NCI-H1092 treated with DMSO at 0.1 percent for 48 hours (cell line): ENCODE measurements around the gene MMP24.
"Not testable (repeated sequence)": the region's sequence is repeated elsewhere in the genome, so short reads cannot be mapped to it uniquely, and the experiment has no call there.

Experiments used
- DNase-seq: peaks from one replicate; lab custom pipeline; 2025; lab: John Stamatoyannopoulos, UW

Gene MMP24

DNA sequence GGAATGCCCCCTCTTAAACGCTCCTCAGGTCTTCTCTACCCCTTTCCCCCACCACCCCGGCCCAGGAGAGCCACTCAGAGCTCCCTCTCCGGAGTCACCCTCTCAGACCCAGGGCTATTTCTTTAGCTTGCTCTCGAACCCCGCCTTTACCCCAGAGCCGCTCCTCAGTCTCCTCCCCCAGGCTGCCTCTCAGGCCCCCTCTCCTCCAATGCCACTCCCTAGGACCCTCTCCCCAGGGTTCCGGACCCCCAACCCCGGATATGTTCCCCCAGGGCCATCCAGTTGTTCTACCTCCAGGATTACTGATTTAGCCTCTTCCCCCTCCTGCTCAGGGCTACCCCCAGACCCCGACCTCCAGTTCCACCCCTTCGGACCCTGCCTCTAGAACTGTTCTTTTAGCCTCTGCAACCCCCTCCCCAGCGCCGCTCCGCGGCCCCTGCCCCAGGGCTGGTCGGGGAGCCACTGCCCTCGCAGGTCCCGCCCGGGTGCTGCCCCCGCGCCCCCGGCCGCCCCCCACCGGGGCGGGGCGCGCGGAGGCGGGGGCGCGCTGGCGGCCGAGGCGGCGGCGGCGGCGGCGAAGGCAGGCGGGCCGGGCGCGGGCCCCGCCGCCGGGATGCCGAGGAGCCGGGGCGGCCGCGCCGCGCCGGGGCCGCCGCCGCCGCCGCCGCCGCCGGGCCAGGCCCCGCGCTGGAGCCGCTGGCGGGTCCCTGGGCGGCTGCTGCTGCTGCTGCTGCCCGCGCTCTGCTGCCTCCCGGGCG, at the start of gene MMP24:
TSS of gene MMP24 (plus strand) at position 565 of the 758 bp plus-strand sequence. CDS start at position 614, 49 bp downstream.
- DNase-seq: peak; percentile 24

DNA sequence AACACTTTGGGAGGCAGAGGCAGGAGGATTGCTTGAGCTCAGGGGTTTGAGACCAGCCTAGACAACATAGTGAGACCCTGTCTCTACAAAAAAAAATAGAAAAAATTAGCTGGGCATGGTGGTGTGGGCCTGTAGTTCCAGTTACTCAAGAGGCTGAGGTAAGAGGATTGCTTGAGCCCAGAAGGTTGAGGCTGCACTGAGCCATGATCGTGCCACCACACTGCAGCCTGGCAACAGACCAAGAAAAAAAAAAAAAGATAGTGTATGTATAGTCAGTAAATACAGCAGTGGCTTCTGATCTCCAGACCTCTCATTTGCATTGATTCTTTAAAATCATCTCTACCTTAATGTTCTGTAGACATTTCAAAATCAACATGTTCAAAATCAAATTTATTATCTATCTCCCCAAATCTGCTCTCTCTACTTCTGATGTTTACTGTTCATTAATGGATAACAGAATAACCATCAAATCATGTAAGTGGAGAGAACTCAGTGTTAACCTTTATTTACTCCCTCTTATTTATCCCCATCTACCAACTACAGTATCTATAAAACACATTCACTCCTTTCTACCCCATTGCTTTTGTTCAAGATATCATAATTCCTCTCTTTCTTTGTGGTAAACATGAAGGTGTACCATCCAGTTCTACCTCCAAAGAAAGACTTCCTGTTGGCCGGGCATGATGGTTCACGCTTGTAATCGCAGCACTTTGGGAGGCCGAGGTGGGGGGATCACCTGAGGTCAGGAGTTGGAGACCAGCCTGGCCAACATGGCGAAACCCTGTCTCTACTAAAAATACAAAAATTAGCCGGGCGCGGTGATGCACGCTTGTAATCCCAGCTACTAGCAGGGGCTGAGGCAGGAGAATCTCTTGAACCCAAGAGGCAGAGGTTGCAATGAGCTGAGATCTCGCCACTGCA, 46.9 kb upstream of the MMP24 start:
- no peak for DNase-seq

DNA sequence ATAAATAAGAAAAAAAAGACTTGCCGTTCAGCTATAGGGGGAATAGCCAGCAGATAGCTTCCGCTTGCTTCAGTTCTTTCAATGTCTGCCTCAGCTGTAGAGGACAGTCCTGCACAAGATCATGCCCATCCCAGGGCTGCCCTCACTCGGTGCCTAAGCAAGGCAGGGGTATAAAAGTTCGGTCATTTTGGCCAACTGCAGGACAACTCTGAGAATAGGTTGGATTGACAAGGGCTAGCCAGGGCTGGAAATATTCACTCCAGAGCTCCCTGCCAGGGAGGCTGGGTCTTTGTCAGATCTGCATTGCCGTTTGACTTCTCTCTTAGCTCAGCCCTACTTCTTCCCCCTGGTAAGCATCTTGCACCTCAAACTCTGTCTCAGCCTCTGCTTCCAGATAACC, 46.2 kb upstream of the MMP24 start:
- no peak for DNase-seq

DNA sequence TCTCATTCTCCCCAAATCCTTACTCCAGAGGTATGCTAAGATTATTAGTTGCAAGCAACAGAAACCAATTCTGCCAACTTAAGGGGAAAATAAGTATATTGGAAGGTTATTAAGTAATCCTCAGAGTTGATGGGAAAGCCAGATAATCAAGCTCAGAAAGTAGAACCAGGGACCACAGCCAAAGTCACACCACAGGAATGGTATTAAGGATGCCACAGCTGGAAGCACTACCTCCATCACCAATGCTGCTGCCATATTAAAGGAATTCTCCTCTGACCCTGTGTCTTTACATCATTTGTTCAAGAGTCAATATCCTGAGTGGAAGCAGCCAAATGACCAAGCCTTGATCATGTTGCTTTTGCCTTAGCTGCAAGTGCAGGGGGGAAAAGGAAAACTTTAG, 44.8 kb upstream of the MMP24 start:
- DNase-seq: no peak

DNA sequence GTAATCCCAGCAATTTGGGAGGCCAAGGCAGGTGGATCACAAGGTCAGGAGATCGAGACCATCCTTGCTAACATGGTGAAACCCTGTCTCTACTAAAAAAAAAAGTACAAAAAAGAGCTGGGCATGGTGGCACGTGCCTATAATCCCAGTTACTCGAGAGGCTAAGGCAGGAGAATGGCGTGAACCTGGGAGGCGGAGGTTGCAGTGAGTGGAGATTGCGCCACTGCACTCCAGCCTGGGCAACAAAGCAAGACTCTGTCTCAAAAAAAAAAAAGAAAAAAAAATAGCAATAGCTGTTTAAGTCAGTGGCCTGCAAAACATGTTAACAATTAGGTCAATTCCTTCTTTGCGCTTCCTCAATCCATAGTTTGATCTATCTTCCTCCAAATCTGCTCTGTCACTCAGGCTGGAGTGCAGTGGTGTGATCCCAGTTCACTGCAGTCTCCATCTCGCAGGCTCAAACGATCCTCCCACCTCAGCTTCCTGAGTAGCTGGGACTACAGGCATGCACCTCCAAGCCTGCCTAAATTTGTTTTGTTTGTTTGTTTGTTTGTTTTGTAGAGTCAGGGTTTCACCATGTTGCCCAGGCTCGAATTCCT, 39.7 kb upstream of the MMP24 start:
- not testable (repeated sequence) for DNase-seq

DNA sequence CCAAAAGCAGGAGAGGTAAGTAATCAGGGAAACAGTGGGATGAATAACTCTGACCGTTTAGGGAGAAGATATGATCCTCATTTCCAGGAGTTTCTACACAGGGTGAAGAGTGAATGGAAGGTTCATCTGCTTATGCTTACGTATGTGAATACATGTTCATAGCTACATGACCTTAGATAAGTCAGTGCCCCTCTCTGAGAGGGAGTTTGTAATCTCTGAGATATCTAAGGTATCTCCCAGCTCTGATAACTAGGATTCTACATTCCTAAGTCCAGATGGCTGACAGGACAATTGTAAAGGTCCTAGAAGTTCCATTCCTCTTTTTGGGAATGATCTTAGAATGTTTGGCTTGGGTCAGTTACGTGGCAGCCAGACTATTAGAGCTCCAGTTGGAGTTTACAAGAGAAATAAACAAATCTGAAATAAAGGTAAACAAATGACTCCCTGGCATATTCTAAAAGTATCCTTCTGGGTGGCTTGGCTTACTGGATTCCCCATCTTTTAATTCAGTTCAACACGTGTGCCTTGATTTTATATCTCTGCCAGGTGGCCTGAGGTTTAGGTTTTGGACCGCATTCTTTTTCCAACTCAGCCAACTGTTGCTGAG, 38.8 kb upstream of the MMP24 start:
- no peak for DNase-seq

DNA sequence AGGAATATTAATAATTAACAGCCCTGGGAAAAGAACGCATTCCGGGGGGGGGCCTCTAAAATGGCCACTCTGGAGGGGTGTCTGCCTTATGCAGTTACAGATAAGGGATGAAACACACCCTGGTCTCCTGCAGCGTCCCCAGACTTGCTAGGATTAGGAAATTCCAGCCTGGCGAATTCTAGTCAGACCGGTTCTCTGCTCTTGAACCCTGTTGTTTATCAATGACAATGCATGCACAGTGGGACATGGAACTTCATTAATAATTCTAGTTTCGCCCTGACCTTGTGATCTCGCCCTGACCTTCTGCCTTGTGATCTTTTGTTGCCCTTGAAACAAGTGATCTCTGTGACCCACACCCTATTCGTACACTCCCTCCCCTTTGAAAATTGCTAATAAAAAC, 37.3 kb upstream of the MMP24 start:
- not testable (repeated sequence) for DNase-seq

DNA sequence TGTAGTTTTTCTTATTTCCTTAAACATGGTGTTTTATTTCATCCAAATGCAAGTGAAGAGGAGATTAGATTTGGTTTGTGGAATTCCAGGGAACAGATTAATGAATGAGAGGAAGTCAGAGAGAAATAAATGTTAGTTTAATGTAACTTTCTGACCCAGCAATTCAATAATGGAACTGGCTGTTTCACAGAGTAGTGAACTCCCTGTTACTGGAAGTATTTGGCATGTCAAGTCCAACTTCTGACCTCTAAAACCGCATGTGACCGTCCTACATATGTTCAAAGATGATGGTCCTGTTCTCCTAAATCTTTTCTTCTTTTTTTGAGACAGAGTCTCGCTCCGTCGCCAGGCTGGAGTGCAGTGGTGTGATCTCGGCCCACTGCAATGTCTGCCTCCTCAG, 35.9 kb upstream of the MMP24 start:
- no peak for DNase-seq

DNA sequence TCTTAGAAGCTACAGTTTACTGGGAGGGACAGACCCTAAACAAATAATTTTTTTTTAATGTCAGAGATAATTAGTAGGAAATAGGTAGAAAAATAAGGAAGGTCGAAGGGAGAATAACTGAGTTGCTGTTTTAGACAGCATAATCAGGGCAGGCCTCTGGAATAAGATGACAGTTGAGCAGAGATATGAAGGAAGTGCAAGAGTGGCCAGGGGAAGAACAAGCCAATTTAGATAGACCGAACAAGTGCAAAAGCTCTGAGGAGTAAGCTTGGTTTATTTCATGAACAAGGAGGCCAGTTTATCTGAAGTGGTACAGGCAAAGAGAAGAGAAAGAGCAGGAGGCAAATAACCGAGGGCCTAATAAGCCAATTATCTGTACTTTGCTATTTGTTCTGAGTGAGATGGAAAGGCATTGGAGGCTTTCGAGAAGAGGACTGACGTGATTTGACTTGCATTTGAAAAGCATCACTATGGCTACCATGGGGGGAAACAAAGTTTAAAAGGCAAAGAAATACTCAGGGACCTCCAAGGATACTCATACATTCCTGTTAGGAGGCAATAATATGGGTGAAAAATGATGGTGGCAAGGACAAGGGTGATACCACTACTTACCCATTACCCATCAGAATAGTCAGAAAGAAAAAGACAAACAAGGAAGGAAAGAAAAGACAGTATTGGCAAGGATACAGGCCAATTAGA, 34.9 kb upstream of the MMP24 start:
- DNase-seq: no peak

DNA sequence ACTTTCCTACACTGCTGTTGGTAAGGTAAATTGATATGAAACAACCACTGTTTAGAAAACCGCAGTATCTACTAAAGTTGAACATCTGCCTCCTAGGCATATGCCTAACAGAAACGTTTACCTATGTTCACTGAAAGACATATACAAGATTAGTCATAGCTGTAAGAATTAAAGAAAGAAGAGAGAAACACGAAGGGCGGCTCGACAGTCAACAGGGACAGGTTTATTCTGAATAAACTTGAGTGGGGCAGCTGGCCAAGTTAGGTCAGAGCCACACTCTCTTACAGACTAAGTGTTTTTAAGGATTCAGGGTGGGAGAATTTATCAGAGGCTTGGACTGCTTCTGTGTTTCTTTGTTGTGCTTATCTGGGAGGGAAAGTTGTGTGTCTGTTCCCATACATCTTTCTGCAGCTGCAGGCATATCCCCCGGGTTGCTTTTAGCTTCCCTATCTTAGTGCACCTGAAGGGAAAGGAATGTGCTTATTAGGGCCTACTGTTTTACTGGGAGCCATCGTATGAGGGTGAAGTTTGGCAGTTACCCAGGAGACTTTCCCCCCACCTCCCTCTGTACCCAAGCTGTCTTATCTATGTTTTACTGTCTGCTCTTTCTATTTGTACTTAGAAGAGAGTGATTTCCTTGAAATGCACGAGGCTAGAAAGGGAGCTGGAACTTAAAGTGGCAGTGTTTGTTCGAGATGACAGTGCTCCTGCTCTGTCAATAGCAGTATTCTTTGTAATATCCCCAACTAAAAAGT, 34.2 kb upstream of the MMP24 start:
- DNase-seq: no peak

DNA sequence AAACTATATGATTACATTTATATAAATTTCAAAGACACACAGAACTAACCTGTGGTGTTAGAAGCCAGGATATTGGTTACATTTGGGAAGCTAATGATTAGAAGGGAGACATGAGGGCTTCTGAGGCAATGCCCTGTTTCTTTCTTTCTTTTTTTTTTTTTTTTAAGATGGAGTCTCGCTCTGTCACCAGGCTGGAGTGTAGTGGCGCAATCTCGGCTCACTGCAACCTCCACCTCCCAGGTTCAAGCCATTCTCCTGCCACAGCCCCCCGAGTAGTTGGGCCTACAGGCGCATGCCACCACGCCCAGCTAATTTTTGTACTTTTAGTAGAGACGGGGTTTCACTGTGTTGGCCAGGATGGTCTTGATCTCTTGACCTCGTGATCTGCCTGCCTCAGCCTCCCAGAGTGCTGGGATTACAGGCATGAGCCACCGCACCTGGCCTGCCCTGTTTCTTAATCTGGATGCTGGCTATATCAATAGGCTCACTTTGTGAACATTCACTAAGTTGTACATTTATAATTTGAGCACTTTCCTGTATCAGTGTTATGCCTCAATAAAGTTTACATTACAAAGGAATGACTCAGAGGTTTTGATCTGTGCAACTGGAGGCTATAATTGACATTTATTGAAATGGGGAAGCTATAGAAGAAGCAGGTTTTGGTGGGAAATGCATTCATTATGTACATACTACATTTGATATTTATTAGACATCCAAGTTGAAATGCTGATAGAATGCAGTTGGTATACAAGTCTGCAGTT, 33.3 kb upstream of the MMP24 start:
- not testable (repeated sequence) for DNase-seq

DNA sequence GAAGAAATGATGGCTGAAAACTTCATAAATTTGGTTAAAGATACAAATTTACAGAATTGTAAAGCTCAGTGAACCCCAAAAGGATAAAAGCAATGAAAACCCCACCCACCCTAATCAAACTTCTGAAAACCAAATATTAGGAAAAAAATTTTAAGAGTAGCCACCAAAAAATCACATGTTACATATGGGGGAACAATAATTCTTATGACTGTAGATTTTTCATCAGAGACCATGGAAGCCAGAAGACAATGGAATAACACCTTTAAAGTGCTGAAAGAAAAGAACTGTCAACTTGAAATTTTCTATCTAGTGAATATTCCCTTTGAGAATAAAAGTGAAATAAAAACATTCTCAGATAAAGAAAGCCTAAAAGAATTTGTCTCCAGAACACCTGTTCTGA, 30.2 kb upstream of the MMP24 start:
- no peak for DNase-seq

DNA sequence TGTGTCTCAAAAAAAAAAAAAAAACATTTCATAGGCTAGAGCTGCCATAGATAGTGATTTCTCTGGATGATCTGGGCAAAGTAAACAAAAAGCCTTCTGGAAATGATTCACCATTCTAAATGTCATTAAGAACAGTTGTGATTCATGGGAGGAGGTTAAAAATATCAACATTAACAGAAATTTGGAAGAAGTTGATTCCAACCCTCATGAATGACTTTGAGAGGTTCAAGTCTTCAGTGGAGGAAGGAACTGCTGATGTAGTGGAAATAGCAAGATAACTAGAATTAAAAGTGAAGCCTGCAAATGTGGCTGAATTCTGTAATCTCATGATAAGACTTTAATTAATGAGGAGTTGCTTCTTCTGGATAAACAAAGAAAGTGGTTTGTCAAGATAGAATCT, 26.8 kb upstream of the MMP24 start:
- DNase-seq: no peak

DNA sequence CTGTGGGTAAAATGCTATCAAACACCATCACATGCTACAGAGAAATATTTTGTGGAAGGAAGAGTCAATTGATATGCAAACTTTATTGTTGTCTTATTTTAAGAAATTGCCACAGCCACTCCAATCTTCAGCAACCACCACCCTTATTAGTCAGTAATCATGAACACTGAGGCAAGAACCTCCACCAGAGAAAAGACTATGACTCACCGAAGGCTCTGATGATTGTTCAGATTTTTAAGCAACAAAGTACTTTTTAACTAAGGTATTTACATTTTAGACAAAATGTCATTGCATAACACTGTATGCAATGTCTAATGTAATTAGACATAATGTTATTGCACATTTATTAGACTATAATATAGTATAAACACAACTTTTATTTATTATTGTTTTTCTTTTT, 26.2 kb upstream of the MMP24 start:
- no peak for DNase-seq

DNA sequence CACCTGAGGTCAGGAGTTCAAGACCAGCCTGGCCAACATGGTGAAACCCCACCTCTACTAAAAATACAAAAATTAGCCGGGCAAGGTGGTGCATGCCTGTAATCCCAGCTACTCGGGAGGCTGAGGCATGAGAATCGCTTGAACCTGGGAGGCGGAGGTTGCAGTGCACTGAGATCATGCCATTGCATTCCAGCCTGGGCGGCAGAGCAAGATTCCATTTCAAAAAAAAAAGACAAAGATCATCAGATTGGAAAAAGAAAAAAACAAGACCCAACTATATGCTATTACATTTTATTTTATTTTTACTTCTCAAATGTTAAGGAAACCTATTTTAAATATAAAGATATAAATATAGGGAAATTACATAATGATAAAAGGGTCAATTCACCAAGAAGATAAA, 25.0 kb upstream of the MMP24 start:
- DNase-seq: not testable (repeated sequence)

DNA sequence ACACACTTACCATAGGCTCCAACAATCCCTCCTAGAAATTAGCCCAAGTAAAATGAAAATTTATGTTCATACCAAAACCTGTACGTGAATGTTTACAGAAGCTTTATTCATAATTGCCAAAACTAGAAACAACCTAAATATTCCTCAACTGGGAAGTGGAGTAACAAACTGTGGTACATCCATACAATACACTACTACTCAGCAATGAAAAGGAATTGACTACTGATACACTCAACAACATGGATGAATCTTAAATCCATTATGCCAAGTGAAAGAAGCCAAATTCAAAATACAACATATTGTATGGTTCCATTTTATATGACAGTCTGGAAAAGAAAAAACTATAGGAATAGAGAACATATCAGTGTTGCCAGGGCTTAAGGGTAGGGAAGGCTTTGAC, 19.7 kb upstream of the MMP24 start:
- DNase-seq: no peak

DNA sequence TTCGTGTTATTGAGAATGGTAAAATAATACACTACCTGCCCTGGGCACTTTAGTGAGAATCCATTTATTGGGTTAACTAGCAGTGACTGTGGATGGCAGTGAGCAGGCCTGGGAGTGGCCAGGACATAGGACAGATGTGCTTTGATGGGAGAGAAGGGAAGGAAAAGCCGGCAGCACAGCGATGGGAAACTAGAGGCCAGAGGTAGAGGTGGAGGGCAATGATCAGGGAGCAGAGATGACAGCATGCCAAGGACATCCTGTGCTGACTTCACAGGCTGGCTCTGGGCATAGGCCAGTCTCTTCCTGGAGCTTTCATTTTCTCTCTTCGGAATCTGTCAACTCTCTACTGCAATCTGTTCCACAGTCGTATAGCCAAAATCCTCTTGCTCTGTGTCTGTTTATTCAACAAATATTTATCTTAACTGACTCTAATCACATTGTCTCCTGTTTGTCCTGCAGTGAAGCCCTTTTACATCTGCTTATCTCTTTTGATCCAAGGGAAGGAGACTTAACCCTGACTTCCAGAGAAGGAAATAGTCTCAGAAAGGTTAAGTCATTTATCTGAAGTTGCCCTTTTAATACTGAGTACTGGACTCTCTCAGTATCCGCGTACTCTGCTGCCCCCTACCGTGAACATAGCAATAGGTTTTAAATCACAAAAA, 18.4 kb upstream of the MMP24 start:
- peak; percentile 67 for DNase-seq

DNA sequence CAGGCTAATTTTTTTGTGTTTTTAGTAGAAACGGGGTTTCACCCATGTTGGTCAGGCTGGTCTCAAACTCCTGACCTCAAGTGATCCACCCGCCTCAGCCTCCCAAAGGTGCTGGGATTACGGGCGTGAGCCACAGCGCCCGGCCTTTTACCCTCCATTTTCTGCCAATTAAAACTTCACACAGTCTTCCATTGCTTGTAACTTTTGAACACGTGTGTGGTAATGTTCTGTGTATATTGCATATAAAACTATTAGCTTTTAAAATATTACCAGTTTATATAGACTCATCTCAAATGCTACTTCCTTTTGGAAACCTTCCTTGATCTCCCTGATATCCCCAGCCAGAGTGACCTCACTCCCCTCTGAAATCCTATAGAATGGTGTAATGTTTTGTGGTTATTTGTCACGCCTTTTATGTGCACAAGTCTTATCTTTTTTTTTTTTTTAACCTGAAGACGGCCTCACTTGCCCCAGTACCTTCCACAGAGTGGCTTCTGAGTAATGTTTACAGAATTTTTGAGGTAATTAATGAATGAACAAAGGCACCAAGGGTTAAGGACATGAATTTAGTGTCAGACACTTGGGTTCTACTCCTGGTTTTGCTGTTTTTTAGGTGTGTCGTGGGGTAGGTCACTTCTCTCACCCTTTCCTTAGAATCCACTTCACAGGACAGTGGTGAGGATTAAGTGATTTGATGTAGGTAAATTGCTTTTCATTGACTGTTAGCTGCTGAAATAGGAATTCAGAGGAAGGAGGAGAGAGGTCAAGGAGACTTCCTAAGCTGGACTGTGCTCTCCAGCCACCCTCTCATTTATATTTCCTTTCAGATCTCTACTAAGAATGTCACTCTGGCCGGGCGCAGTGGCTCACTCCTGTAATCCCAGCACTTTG, 11.2 kb upstream of the MMP24 start:
- no peak for DNase-seq

DNA sequence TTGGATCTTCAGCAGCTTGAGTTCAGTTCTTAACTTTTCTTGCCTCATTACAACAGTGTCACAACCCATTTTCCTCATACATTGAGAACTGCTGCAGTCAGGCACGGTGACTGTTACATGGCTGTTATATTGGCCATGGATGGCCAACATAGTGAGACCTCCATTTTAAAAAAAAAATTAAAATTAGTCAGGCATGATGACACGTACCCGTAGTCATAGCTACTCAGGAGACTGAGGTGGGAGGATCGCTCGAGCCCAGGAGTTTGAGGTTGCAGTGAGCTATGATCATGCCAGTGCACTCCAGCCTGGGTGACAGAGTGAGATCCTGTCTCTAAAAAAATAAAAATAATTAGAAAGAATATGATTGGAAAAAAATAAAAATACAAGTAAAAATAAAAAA, 9.9 kb upstream of the MMP24 start:
- DNase-seq: no peak
